Osteoblast (primary cell): Measurements from ENCODE around the gene ZNF106. TPM values are rescaled to one million over a fixed set of nuclear protein-coding genes. Genes with fewer than 3 reads are reported as not detected.

Experiments
- DNase-seq: peaks from one replicate; pipeline ENCODE4 v3.0.0; 2011; ENCODE audit warnings: low spot score, mixed read lengths; ENCODE audit not compliant: insufficient read length; ENCODE audit errors: missing footprints
- H2AFZ ChIP-seq: 2 replicates; pipeline ENCODE4 v1.6.0; 2011; ENCODE audit warnings: mild to moderate bottlenecking, low read length
- H3K27ac ChIP-seq: 2 replicates; pipeline ENCODE4 v1.5.1; 2011; ENCODE audit warnings: mild to moderate bottlenecking, low read depth, low read length, moderate library complexity
- H3K27me3 ChIP-seq: 2 replicates; pipeline ENCODE4 v1.6.0; 2012; ENCODE audit warnings: mild to moderate bottlenecking, control low read depth, inconsistent platforms, low read length, moderate library complexity; ENCODE audit not compliant: insufficient read depth
- H3K36me3 ChIP-seq: 2 replicates; pipeline ENCODE4 v1.5.1; 2011; ENCODE audit warnings: mild to moderate bottlenecking, low read length, control low read depth, moderate library complexity; ENCODE audit not compliant: insufficient read depth
- H3K4me1 ChIP-seq: 2 replicates; pipeline ENCODE4 v1.5.1; 2011; ENCODE audit warnings: mild to moderate bottlenecking, low read length, control low read depth, moderate library complexity; ENCODE audit not compliant: insufficient read depth
- H3K4me2 ChIP-seq: 2 replicates; pipeline ENCODE4 v1.6.0; 2011; ENCODE audit warnings: mild to moderate bottlenecking, low read length; ENCODE audit not compliant: insufficient read depth
- H3K4me3 ChIP-seq: fragments of 200-600 bp; sonication (generic); 3 replicates; pipeline ENCODE4 v1.5.1; 2012; ENCODE audit warnings: mild to moderate bottlenecking, low read length, inconsistent platforms; ENCODE audit not compliant: insufficient read depth
- H3K79me2 ChIP-seq: 2 replicates; pipeline ENCODE4 v1.6.0; 2012; ENCODE audit warnings: mild to moderate bottlenecking, low read length, control low read depth, inconsistent platforms; ENCODE audit not compliant: insufficient read depth
- H3K9me3 ChIP-seq: 2 replicates; pipeline ENCODE4 v1.5.1; 2011; ENCODE audit warnings: low read depth, low read length, control low read depth
- H4K20me1 ChIP-seq: 2 replicates; pipeline ENCODE4 v1.6.0; 2012; ENCODE audit warnings: mild to moderate bottlenecking, low read length, control low read depth; ENCODE audit not compliant: insufficient read depth
- total RNA-seq: library from RNA; depleted of rRNA; stranded (reverse); fragments of >200 nt; gene quantifications from 2 replicates; pipeline ENCODE4 v1.2.3, GENCODE V29; 2012
- TF ChIP-seq, protein P1 (sequence below): IDR thresholded peaks from 2 replicates; pipeline ENCODE4 v1.5.1; 2011; ENCODE audit warnings: mild to moderate bottlenecking, low read depth, low read length, moderate library complexity; ENCODE audit errors: extremely low read depth

The ZNF106 gene
- total RNA-seq, 1 donor: 89.0 TPM

DNA sequence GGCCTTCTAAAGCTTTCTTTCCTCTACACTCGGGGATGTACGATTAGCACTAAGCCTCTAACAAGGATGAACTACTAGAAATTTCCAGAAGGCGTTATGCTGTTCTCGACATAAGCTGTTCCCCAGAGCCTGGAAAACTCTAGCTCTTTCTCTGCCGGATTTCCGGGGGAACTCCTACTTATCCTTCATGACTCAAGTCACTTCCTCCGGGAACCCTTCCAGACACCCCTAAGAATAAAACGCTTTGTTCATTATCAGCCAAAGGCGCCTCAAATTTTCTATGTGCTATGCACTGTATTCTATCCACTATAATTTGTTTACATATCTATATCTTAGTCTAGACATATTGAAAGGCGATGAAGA is 4.0 kb upstream of the ZNF106 start:
- no peaks in the 10 kb centered on the region for H3K36me3 ChIP-seq
- H3K4me2 ChIP-seq: peak overlapping the region; percentile 96
- H3K79me2 ChIP-seq: peaks cover 44% of the 10 kb centered on the region
- peak overlapping the region; percentile 78 for H2AFZ ChIP-seq
- DNase-seq: peak; percentile 94
- H3K27ac ChIP-seq: peak overlapping the region; percentile 94
- TF ChIP-seq, protein P1, sequence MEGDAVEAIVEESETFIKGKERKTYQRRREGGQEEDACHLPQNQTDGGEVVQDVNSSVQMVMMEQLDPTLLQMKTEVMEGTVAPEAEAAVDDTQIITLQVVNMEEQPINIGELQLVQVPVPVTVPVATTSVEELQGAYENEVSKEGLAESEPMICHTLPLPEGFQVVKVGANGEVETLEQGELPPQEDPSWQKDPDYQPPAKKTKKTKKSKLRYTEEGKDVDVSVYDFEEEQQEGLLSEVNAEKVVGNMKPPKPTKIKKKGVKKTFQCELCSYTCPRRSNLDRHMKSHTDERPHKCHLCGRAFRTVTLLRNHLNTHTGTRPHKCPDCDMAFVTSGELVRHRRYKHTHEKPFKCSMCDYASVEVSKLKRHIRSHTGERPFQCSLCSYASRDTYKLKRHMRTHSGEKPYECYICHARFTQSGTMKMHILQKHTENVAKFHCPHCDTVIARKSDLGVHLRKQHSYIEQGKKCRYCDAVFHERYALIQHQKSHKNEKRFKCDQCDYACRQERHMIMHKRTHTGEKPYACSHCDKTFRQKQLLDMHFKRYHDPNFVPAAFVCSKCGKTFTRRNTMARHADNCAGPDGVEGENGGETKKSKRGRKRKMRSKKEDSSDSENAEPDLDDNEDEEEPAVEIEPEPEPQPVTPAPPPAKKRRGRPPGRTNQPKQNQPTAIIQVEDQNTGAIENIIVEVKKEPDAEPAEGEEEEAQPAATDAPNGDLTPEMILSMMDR: no peak
- H3K4me1 ChIP-seq: peaks cover 28% of the 10 kb centered on the region
- no peaks in the 10 kb centered on the region for H3K27me3 ChIP-seq
- no peaks in the 10 kb centered on the region for H4K20me1 ChIP-seq
- peak overlapping the region; percentile 80 for H3K4me3 ChIP-seq
- no peaks in the 10 kb centered on the region for H3K9me3 ChIP-seq

DNA sequence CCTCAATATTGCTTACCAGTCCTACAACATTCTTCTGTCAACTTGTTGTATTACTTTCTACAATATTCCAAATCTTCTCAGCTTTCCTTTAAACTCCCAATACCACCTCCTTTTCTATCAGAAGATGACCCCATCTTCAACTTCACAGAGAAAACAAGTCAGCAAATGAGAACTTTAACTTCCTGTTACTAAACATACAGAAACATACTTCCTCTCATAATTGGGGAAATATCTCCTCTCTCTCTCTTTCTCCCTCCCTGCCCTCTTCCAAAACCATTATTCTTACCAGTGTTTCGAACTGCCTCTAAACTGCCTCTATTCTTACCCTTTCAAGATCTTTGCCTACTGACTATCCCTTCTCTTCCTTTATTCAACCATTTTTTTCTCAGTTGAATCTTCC is 2.7 kb upstream of the ZNF106 start:
- H2AFZ ChIP-seq: peak overlapping the region; percentile 59

DNA sequence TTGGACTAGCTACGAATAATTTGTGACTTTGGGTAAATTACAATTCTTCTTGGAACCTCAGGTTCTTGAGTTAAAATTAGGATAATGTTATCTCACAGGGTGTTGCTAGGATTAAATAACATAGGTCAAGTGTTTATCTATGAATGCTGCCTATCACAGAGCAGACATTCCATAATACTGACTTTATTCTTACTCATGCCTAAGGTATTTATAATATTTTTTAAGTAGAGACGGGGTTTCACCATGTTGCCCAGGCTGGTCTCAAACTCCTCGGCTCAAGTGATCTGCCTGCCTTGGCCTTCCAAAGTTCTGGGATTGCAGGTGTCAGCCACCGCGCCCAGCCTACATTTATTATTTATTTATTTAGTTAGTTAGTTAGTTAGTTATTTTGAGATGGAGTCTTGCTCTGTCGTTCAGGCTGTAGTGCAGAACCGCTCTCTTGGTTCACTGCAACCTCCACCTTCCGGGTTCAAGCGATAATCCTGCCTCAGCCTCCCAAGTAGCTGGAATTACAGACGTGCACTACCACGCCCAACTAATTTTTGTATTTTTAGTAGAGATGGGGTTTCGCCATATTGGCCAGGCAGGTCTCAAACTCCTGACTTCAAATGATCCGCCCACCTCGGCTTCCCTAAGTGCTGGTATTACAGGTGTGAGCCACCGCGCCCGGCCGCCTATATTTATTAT is 741 bp upstream of the ZNF106 start:
- peak; percentile 71 for DNase-seq
- Histone ChIP-seq H3K27ac (peak overlapping the region; percentile 100), H3K27me3 (no peaks in the 10 kb centered on the region), H3K9me3 (no peaks in the 10 kb centered on the region), H2AFZ (peak overlapping the region; percentile 97), H3K36me3 (no peaks in the 10 kb centered on the region), H3K4me2 (peak overlapping the region; percentile 97), H3K4me3 (peak overlapping the region; percentile 93), H3K79me2 (peaks cover 54% of the 10 kb centered on the region), H3K4me1 (peaks cover 18% of the 10 kb centered on the region), H4K20me1 (peaks cover 11% of the 10 kb centered on the region)
- TF ChIP-seq, protein P1: no peak

More for the DNA sequence above, 2.7 kb upstream of the ZNF106 start:
- H3K79me2 ChIP-seq: peaks cover 54% of the 10 kb centered on the region
- H3K9me3 ChIP-seq: no peaks in the 10 kb centered on the region
- H3K4me1 ChIP-seq: peaks cover 18% of the 10 kb centered on the region
- H3K27me3 ChIP-seq: no peaks in the 10 kb centered on the region
- H3K4me2 ChIP-seq: no peak overlapping the region
- no peak overlapping the region for H3K27ac ChIP-seq
- no peaks in the 10 kb centered on the region for H3K36me3 ChIP-seq
- TF ChIP-seq, protein P1: no peak
- no peak for DNase-seq
- no peak overlapping the region for H3K4me3 ChIP-seq
- H4K20me1 ChIP-seq: no peaks in the 10 kb centered on the region

DNA sequence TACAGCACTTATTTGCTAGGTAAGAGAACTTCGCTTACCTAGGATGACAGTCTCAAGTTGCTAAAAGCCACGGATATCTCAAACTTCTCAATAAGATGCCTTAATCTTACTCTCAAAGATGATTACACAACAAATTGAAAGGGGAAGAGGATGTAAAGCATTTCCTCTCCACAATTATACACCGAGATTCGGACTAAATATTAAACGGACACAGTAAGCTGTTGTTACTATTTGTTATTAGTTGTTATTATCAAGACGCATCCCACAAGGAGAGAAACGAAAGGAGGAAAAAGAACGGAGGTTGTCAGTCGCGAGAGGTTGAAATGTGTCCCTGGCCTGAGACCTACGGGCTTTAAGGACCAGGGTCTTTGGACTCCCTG is 660 bp downstream of the ZNF106 start:
- H3K27me3 ChIP-seq: no peaks in the 10 kb centered on the region
- peaks cover 57% of the 10 kb centered on the region for H3K79me2 ChIP-seq
- H3K36me3 ChIP-seq: no peaks in the 10 kb centered on the region
- H3K4me3 ChIP-seq: peak overlapping the region; percentile 93
- H3K4me2 ChIP-seq: peak overlapping the region; percentile 97
- H2AFZ ChIP-seq: peak overlapping the region; percentile 93
- peaks cover 13% of the 10 kb centered on the region for H4K20me1 ChIP-seq
- H3K27ac ChIP-seq: peak overlapping the region; percentile 100
- no peaks in the 10 kb centered on the region for H3K9me3 ChIP-seq
- peak; percentile 78 for DNase-seq
- peaks cover 11% of the 10 kb centered on the region for H3K4me1 ChIP-seq
- TF ChIP-seq, protein P1: no peak
